HG02973 (cell line): ENCODE measurements around the gene ATF7.
"Not testable (repeated sequence)": the region's sequence is repeated elsewhere in the genome, so short reads cannot be mapped to it uniquely, and the experiment has no call there.

Source experiments
- ATAC-seq: cut with Tn5 transposase; IDR thresholded peaks from one replicate; pipeline ENCODE4 v1.9.1; 2021; ENCODE audit warnings: moderate library complexity; ENCODE audit not compliant: unreplicated experiment

The ATF7 gene

DNA sequence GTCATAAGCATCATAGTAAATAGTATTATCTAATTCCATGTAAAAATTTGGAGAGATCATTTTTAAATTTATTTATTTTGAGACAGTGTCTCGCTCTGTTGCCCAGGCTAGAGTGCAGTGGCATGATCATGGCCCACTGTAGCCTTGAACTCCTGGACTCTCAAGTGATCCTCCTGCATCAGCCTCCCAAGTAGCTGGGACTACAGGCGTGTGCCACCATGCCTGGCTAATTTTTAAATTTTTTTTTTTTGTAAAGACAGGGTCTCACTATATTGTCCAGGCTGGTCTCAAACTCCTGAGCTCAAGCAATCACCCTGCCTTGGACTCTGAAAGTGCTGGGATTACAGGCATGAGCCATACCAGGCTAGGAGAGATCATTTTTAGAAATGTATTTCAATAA is 27.2 kb downstream of the ATF7 start:
- ATAC-seq, result not testable (repeated sequence)

DNA sequence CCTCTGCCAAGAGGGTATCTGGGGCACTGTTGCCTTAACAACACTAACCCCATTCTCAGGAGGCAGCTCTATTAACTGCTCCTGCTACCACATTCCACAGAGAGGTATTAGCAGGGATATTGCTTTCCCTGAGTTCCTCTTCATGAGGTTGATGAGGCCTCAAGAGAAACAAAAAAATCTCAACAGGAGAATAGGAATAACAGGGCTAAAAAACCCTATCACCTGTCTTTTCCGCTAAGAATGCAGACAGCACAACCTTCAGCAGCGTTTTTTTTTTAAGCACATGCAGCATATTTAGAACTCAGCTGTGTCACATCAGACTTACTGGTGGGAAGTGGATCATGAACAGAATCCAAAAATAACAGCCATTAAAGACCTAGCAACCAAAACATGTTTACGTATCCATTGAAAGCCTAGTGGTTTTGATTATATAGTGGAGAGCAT is 29.2 kb downstream of the ATF7 start:
- ATAC-seq, result no peak

DNA sequence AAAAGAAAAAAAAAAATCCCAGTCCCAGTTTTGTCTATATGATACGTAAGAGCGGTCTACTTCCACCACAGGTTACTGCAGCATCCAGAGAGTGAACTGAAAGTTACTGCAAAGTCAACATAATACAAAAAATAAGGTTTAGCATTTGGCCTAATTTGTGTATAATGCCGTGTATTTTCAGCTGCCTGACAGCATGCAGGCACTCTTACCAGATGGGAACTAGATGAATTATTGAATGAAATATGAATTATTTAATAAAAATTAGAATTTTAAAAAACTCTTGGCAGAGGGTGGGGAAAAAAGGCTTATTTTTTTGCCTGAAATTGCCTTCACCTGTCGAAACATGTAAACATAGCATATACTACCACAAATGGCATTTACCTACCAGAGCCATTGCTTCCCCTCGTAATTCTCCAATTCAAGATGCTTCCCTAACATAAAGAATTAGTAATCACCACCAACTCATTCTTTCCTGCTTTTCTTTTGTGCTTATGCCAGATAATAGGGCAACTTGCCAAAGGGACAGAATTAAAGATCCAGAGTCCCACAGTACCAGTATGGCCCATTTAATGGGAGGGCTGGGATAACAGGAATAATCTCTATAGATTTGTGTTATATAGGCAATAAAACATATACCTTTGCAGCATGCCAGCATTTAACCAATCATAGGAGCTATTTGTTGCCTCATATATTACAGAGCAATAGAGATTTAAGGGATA is 31.1 kb downstream of the ATF7 start:
- ATAC-seq, result no peak

DNA sequence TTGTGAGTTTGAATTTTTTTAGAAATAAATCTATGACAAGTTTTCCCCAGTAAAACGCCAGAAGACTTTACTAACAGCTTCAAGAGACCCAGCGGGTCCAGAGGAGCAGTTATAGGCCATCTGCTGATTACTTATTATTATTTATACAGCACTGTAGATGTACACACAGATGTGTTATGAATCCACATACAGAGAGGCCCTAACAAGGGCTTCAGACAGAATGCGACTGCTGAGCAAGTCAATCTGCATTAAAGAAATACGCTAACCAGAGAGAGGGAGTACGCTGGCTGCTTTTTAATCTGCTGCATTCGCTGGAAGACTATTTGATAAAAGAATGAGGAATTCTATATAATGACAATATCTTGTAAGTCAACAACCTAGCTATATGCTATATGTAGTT is 32.5 kb downstream of the ATF7 start:
- no peak for ATAC-seq

DNA sequence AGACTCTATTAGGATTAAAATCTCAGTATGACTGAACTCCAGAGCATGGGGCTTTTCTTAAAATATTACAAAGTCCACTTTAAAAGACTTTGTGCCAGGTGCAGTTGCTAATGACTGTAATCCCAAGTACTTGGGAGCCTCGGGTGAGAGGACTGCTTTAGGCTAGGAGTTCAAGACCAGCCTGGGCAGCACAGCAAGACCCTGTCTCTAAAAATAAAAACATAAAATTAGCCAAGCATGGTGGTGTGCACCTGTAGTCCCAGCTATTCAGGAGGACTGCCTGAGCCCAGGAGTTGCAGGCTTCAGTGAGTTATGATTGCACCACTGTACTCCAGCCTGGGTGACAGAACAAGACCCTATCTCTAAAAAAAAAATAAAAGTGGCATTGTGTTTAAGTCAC is 33.2 kb downstream of the ATF7 start:
- ATAC-seq, result no peak

DNA sequence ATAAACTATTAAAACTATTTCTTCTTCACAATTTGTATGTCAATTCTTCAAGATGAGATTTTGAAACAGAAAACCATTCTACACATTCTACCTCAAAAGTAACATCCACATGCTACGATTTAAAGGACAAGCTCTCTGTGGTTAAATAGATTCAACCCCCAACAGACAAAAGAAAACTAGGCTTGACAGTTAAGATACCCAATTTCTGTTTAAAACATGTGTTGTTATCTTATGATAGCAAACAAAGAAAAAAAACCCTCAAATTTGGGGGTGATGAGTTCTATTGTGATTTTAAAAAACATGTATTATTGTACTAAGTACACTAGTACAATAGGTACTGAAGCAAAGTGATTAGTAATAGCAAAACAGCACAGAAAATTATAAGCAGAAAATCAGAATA is 33.8 kb downstream of the ATF7 start:
- no peak for ATAC-seq

DNA sequence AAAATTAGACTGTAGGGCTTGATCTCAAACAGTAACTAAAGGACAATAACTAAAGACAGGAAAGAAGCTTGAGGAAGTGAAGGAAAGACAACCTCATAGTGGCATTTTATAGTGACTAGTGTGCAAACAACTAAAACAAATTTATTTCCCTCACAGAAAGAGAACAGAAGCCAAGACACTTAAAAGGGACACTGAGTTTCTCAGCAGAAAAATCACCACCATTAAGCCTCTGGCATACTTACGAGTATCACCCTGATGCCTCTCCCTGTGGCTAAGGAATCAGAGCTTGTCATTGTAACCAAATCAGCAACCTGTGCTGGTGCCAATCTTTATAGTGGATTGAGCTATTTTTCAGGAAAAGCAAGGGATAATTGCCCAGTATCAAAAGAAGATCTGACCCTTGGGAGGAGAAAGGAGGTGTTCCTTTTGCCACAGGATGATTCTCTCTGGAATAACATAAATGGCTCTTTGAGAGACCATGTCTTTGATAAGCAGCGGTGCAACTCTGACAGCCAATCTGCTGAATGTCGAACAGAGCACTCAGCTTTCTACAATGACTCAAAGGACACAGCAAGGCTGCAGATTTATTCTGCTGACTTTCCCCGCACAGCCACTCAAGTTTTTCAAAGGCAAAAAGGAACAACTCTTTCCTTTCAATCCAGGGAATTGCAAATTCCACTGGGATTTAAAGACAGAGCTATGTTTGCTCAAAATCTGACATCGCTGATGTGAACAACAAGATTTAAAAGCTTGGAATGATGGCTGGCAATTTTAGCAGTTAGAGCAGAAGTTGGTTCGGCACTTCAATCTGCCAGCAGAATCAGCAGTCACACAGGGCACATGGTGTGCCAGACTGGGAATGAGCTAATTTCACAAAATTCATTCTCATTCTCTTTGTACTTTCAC is 34.6 kb downstream of the ATF7 start:
- no peak for ATAC-seq

DNA sequence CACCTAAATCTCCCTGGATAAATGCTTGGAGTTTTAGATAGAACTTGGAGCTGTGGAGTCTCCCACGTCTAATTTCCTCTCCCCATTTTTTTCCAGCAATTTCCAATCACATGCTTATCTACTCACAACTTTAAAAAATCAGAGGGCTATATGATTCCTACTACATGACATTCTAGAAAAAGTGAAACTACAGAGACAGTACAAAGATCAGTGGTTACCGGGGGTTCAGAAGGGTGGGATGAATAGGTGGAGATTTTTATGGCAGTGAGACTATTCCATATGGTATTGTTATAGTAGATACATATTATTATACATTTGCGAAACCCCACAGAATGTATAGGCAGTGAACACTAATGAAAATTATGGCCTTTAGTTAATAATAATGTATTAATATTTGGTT is 35.5 kb downstream of the ATF7 start:
- no peak for ATAC-seq

DNA sequence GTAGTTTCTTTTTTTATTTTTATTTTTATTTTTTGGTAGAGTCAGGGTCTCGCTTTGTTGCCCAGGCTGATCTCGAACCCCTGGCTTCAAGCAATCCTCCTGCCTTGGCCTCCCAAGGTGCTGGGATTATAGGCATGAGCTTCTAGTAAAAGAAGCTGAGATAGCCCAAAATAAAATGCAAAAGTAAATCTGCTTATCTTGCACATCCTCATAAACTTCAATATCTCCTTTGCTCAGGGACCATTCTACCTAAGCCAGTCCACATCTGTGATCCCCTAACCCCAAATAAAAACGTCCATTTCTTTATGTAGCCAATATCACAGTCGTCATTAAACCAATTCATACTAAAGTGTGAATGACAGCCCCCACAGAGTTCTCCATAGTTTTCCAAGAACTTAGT is 36.3 kb downstream of the ATF7 start:
- no peak for ATAC-seq

DNA sequence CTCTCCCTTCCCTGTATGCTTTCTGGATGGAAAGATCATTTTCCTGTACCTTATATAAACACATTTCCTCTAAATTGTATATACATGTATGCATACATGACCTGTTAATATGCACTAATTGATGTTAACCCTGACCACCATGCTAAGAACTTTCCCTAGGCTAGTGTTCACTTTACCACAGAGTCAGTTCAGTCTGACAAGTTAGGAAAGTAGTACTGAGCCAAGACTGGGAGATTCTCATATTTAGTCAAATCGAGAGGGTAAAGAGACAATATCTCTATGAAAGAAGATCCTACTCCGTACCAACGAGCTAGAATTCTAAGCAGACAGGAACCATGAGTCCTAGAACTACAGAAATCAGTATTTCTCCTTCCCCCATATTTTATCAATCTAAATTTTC is 36.8 kb downstream of the ATF7 start:
- ATAC-seq, result no peak

DNA sequence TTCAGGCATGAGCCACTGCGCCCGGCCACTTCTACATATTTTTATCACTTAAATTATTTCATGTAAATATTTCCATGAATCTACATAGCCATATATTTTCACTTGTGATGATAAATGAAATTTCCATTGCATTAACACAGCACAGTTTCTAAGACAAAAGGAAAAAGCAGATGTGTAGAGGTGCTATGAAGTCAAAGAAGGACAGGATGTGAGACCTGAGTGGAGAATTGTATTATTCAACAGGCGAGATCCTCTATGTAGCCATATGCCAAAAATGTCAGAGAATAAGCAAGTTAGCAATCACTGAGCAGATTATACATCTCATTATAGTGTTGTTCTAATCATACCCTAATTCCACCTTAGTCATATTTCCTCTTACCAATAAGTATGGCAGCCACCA is 38.1 kb downstream of the ATF7 start:
- ATAC-seq, result no peak

DNA sequence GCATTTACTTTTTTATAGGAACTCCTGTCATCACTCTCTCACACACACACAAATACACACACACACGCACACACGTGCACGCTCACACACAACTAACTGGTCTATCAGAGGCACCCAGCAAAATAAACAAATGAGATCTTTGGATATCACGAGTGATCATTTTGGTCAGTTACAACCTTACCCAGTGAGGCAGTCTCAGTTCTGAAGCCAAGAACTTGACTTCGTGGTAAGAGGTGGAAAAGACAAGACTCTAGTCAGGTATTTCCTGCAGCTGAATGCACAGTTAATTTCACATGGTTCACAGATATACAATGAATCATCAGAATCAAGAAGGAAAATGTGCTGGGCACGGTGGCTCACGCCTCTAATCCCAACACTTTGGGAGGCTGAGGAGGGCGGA is 39.4 kb downstream of the ATF7 start:
- no peak for ATAC-seq

DNA sequence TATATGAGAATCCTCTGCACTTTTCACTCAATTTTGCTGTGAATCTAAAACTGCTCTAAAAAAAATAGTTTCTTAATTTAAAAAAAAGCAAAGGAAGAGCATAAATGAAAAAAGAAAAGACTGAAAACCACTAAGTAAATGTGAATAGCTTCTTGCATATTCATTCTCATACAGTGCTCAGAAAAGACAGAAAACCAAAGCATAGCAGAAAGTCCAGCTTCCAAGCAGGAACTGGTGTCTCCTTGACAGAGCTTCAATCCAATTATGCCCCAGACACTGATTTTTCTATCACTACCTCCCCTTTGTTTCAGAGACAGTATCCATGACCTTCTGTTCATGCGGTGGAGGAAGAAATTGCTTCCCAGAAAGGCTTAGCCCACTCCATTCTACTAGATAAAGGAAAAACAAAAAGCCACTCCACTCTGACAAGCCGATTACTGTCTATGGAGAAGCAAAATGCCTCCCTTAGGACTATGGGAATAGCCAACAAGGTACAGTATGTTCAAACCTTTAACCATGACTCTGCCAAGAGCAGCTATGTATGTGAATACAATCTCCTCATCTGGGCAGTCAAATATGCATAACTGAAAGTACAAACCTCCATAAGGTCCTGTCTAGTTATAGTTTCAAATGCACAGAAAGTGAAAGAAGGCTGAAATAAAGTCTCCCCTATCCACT is 40.6 kb downstream of the ATF7 start:
- ATAC-seq, result no peak

DNA sequence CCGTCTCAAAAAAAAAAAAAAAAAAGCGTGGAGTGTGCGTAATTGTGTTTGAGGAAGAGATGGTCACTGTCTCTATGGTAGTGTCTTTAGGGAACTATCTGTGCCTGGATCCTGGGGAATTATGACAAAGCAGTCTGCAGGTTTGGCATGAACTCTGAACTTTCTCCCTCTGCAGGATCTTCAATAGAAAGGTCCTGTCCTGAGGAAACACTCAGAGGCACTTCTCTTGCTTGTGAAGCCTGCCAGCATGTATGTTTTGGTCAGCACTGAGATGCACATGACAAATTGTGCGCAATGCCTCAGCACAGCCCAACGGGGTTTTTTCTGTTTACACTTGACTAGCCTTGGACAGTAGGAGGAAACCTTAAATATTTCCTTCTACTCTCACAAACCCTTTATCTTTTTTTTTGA is 46.6 kb downstream of the ATF7 start:
- no peak for ATAC-seq

DNA sequence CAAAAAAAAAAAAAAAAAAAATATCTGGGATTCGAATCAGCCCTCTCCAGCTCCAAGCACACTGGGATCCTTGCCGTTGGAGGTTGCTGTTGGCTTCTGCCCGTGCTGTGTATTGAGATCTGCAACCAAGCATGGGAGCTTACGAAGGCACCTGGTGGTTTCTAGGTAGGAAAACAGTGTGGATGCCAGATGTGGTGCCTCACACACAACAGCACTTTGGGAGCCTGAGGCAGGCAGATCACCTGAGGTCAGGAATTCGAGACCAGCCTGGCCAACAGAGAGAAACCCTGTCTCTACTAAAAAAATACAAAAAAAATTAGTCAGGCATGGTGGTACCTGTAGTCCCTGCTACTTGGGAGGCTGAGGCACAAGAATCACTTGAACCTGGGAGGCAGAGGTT is 47.4 kb downstream of the ATF7 start:
- ATAC-seq, result no peak

DNA sequence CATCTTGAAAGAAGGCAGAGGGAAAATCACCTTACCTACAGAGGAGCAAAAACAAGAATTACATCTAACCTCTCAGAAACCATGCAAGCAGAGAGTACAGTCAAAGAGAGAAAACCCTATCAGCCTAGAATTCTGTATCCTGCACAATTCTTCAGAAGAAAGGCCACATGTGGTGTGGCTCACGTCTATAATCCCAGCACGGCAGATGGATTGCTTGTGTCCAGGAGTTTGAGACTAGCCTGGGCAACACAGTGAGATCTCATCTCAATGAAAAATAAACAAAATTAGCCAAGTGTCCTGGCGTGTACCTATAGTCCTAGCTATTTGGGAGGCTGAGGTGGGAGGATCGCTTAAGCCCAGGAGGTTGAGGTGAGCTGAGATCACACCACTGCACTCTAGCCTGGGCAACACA is 48.2 kb downstream of the ATF7 start:
- peak; percentile 72 for ATAC-seq

DNA sequence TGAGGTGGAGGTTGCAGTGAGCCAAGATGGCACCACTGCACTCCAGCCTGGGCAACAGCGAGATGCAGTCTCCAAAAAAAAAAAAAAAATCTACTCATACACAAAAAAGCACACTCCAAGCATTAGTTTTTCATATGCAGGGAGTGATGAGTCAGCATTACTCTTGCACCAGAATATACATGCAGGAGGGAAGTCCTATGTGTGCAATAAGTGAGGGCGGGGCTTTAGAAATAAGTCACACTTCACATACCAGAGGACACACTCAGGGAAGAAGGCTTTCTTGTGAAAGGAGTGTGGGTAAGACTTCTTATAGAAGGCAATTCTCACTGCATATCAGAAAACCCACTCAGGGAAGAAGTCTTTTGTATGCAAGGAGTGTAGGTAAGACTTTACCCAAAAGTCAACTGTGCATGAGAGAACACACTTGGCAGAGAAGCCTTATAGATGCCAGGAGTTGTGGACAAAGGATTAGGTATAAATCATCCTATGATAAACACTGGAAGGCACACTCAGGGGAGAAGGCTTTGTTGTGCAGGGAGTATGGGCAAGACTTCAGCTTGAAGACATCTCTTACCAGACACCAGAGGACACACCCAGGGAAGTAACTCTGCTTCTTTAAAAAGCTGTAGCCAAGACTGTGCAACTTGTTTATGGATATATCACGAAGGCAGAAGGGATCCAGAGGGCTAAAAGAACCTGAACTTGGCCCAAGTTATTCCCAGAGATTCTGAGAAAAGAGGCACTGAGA is 50.5 kb downstream of the ATF7 start:
- ATAC-seq, result no peak

DNA sequence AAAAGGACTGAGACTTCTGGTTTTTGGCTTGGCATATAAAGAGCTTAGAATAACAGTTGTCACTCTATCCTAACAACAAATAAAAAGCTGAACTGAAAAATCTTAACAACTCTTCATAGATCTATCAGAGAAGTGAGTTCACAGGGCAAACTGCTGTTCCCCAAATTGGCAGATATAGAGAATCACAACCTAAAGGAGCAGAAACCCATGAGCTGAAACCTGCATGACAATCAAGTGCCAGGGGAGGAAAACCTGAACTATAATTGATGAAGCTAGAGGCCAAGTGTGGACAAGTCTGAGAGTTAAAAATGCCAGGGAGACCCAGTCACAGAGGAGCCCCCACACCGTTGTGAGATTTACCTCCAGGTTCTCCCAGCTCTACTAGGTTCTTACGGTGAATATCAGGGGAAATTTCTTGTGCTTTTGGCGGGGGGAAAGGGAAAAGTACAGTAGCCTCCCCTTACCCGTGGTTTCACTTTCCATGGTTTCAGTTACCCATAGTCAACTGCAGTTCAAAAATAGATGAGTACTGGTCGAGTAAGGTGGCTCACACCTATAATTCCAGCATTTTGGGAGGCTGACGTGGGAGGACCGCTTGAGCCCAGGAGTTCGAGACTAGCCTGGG is 53.9 kb downstream of the ATF7 start:
- ATAC-seq, result no peak

DNA sequence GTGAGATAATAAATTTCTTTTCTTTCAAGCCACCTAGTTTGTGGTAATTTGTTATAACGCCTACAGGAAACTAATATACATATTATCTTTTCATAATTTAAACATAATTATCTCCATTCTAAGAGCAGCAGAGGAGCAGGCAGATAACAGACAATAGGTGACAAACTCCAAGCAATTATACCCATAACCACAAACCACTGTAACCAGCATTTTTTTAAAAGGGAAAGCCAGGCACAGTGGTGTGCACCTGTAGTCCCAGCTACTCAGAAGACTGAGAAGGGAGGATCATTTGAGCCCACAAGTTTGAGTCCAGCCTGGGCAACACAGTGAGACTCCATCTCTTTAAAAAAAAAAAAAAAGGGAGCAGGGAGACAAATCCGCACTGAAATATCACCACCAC is 54.9 kb downstream of the ATF7 start:
- no peak for ATAC-seq

DNA sequence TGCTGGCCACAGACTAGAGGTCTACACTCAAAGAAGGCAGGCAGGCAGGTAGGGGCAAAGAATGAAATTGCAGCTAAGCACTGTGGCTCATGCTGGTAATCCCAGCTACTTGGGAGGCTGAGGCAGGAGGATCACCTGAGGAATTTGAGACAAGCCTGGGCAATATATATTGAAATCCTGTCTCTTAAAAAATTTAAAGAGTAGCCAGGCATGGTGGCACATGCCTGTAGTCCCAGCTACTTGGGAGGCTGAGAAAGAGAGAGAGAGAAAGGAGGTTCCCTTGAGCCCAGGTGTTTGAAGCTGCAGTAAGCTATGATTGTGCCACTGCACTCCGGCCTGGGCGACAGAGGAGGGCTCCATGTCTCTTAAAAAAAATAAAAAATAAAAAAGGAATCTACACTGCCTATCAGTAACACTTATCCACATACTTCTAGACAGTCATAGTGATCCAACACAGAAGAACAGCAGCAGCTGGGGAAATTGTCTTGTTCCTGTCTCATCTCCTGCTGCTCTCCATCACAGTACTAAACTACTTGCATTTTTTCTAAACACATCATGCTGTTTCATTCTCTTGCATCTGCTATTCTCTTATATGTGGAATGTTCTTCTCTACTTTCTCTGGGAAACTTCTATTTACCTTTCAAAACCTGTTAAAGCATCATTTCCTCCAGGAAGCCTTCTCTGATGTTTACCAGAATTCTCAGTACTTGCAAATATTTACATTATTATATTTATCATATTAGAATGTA is 57.2 kb downstream of the ATF7 start:
- ATAC-seq, result no peak
